Activated CD8-positive, alpha-beta T cell treated with anti-CD3 and anti-CD28 coated beads for 36 hours (primary cell): Measurements from ENCODE around the gene COL13A1. TPM values are rescaled to one million over a fixed set of nuclear protein-coding genes. Genes with fewer than 3 reads are reported as not detected.
A peak's percentile ranks its signal among the peaks of the same experiment; 100 is the strongest.

Experiments used
- ATAC-seq: fragments of 200-7000 bp; cut with Tn5 transposase; one replicate; pipeline ENCODE4 v1.10.0; 2021; ENCODE audit warnings: mild to moderate bottlenecking, moderate library complexity
- CTCF ChIA-PET: fragments of 350-600 bp; sonication (Branson Sonifier 250); formaldehyde crosslinking; loops from one replicate; lab custom pipeline; 2021; ENCODE audit warnings: antibody characterized with exemption; lab: Charles Lee
- POLR2A ChIA-PET: fragments of 350-600 bp; sonication (Branson Sonifier 250); formaldehyde crosslinking; loops from one replicate; lab custom pipeline; 2021; ENCODE audit warnings: antibody characterized with exemption; lab: Charles Lee
- DNase-seq: peaks from one replicate; pipeline ENCODE4 v3.0.0-alpha.2; 2020
- H3K27ac Mint-ChIP-seq: one replicate; pipeline ENCODE4 v1.8.0; 2021; ENCODE audit warnings: mild to moderate bottlenecking, mixed read lengths
- H3K27me3 Mint-ChIP-seq: one replicate; pipeline ENCODE4 v1.8.0; 2021; ENCODE audit warnings: mixed read lengths
- H3K36me3 Mint-ChIP-seq: one replicate; pipeline ENCODE4 v1.8.0; 2021; ENCODE audit warnings: low read depth, mixed read lengths
- H3K4me1 Mint-ChIP-seq: one replicate; pipeline ENCODE4 v1.8.0; 2021; ENCODE audit warnings: low read depth, mixed read lengths
- H3K4me3 Mint-ChIP-seq: one replicate; pipeline ENCODE4 v1.8.0; 2021; ENCODE audit warnings: mild to moderate bottlenecking, moderate library complexity, mixed read lengths
- H3K9me3 Mint-ChIP-seq: one replicate; pipeline ENCODE4 v1.8.0; 2021; ENCODE audit warnings: mixed read lengths
- intact Hi-C: fragments of 100-400 bp; cut with micrococcal nuclease; formaldehyde crosslinking; loops from one replicate; pipeline ENCODE4 v1.10.0; 2022
- total RNA-seq, 2 experiments: library from RNA; stranded (reverse); gene quantifications; one replicate each; pipeline ENCODE4 v1.2.3, GENCODE V29; 2021
- TF ChIP-seq, protein P1 (sequence below): fragments of 200-600 bp; IDR thresholded peaks from one replicate; pipeline ENCODE4 v1.8.0; 2022; ENCODE audit warnings: antibody characterized with exemption, mild to moderate bottlenecking

The COL13A1 gene
- total RNA-seq, 2 experiments from 2014 or later: not detected

DNA sequence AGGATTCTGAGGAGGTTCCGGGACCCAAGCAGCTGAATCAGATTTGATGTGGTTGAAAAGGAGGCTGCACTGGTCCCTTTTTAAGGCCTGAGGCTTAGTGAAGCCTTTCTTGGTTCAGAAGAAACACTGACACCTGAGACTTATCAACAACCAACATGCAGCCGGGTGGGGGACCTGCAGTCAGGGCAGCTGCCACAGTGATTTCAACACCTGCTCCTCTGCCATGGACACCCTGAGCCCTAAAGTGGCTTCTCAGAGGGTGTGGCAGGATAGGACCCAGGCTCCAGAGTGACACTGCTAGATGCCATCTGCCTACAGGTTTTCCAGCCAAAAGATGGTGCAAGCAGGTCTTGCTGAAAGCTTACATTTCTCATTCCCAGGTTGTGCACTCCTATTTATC lies 99.3 kb downstream of the COL13A1 start:
- no peaks in the 10 kb centered on the region for H3K36me3 Mint-ChIP-seq
- ChIA-PET CTCF (interaction anchor here (1.2 to 3.6 kb wide), 6 partner anchors 14 to 386 kb away, joined by 3 to 26 read pairs (median 5); no protein-coding TSS in a partner anchor), POLR2A (no interaction called here)
- H3K9me3 Mint-ChIP-seq: no peaks in the 10 kb centered on the region
- H3K27ac Mint-ChIP-seq: no peak overlapping the region
- no peaks in the 10 kb centered on the region for H3K4me1 Mint-ChIP-seq
- H3K27me3 Mint-ChIP-seq: no peaks in the 10 kb centered on the region
- TF ChIP-seq, protein P1, sequence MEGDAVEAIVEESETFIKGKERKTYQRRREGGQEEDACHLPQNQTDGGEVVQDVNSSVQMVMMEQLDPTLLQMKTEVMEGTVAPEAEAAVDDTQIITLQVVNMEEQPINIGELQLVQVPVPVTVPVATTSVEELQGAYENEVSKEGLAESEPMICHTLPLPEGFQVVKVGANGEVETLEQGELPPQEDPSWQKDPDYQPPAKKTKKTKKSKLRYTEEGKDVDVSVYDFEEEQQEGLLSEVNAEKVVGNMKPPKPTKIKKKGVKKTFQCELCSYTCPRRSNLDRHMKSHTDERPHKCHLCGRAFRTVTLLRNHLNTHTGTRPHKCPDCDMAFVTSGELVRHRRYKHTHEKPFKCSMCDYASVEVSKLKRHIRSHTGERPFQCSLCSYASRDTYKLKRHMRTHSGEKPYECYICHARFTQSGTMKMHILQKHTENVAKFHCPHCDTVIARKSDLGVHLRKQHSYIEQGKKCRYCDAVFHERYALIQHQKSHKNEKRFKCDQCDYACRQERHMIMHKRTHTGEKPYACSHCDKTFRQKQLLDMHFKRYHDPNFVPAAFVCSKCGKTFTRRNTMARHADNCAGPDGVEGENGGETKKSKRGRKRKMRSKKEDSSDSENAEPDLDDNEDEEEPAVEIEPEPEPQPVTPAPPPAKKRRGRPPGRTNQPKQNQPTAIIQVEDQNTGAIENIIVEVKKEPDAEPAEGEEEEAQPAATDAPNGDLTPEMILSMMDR: no peak
- intact Hi-C loops: no loop called here
- H3K4me3 Mint-ChIP-seq: no peak overlapping the region
- ATAC-seq: no peak
- no peak for DNase-seq

DNA sequence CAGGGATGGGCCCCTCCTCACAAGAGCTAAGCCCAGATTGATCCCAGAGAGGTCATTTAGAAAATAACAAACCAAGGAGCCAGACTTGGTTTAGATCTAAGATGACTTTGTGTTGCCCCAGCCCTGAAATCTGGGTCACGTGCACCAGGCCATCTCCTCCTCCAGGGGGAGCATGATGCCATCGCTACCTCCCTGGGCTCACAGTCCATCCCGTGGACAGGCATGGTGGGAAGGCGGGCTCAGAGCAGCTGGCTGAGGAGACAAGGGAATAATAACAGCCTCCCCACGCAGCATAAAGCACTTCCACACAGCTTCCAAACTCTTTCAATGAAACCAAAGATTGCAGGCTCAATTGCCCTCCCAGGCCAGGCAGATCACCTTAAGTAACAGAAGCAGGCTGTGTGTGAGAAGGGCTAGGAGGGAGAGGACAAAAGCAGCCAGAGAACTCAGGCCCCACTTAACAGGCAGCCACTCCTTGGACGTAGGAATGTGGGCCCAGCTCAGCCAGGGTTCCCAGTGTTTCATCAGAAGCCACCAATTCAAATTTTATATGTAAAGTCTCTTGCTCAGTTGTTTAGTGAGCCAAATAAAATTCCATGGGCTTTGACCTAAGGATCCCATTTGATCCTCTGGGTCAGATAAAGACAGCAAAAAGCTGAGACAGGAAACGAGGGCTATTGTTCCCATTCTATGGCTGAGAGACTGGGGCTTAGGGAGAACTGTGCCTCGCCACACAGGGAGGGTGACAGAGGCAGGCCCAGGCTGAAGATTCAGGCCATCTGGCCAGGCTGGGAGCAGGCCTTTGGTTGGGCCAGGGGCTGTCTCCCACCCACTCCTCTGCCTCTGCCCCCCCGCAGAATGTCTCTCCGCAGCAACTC lies 100.2 kb downstream of the COL13A1 start:
- no peaks in the 10 kb centered on the region for H3K4me1 Mint-ChIP-seq
- TF ChIP-seq, protein P1: peak; percentile 33
- H3K9me3 Mint-ChIP-seq: no peaks in the 10 kb centered on the region
- ATAC-seq (peak; percentile 47), DNase-seq (peak; percentile 38)
- H3K4me3 Mint-ChIP-seq: no peak overlapping the region
- H3K27me3 Mint-ChIP-seq: no peaks in the 10 kb centered on the region
- CTCF ChIA-PET: interaction anchor here (1.2 to 3.6 kb wide), 6 partner anchors 13 to 387 kb away, joined by 3 to 26 read pairs (median 5); no protein-coding TSS in a partner anchor
- intact Hi-C loops: no loop called here
- POLR2A ChIA-PET: no interaction called here
- H3K27ac Mint-ChIP-seq: no peak overlapping the region
- no peaks in the 10 kb centered on the region for H3K36me3 Mint-ChIP-seq

DNA sequence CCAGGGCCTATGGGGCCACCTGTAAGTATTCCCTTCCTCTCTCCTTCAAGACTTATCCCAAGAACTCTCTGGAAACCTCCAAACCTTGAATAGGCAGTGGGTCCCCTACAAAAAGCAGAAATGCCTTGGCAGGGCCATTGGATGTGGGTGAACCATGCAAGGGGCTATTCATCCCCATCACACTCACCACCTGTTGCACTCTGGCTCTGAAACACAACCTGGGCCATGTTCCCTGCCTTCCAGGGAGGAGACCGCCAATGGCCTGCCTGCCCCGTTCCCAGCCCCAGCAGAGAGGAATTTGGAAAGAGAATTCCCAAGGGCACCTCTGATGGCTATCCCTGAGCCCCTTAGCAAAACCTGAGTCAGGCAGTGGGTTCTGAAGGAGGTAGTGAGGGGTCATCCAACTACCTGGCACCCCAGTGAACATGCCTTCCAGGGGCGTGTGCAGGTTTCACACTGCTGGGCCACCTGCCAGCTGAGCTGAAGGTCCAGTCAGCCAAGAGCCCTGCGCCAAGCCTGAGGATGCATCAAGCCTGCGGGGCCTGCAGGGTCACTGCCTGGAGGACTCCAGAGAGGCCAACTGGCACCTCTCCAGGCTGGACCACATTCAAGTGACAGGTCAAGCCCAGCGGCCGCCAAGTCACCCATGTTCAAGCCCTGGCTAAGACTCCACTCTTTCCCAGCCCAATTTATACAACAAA lies 101.3 kb downstream of the COL13A1 start:
- ATAC-seq (no peak), DNase-seq (no peak)
- TF ChIP-seq, protein P1: no peak
- ChIA-PET CTCF (interaction anchor here (3.5 kb wide), 1 partner anchor 12 kb away, joined by 26 read pairs; no protein-coding TSS in a partner anchor), POLR2A (no interaction called here)
- H3K36me3 Mint-ChIP-seq: no peaks in the 10 kb centered on the region
- no peaks in the 10 kb centered on the region for H3K4me1 Mint-ChIP-seq
- no peaks in the 10 kb centered on the region for H3K27me3 Mint-ChIP-seq
- intact Hi-C loops: no loop called here
- H3K27ac Mint-ChIP-seq: no peak overlapping the region
- no peaks in the 10 kb centered on the region for H3K9me3 Mint-ChIP-seq
- no peak overlapping the region for H3K4me3 Mint-ChIP-seq

DNA sequence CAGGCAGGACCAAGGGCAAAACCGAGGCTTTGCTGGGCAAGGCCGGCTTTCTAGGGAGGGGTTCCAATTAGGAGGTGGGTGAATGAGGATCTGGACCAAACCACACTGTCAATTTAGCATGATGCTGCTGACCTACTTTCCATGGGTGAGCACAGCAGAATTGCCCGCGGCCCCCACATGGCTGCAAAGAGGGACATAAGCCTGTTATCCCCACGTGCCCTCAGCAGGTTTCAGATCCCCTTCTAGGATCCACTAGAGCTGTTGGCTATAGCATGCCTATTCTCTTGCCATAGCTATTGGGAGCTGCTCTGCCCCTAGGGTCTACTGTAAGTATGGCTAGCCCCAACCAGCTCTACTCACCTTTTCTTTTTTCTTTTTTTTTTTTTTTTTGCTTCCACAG lies 102.8 kb downstream of the COL13A1 start:
- POLR2A ChIA-PET: no interaction called here
- Mint-ChIP-seq H3K9me3 (no peaks in the 10 kb centered on the region), H3K4me3 (no peak overlapping the region), H3K27me3 (no peaks in the 10 kb centered on the region), H3K36me3 (no peaks in the 10 kb centered on the region), H3K4me1 (no peaks in the 10 kb centered on the region), H3K27ac (no peak overlapping the region)
- no peak for ATAC-seq
- TF ChIP-seq, protein P1: no peak
- CTCF ChIA-PET: interaction anchor here (1.6 kb wide), 1 partner anchor 10 kb away, joined by 16 read pairs; no protein-coding TSS in a partner anchor
- intact Hi-C loops: no loop called here
- DNase-seq: no peak
